Activated CD4-positive, alpha-beta T cell treated with anti-CD3 and anti-CD28 coated beads, Interleukin-2, amount 50 U/mL, for 48 hours (primary cell): Measurements from ENCODE around the gene GTF3C6.
"Not testable (repeated sequence)": the region's sequence is repeated elsewhere in the genome, so short reads cannot be mapped to it uniquely, and the experiment has no call there.

Source experiments
- DNase-seq, 2 experiments: peaks; one replicate each; pipeline ENCODE4 v3.0.0-alpha.2; 2020

Gene GTF3C6

GRCh38 chr6:110980227-110980626 lies 21.7 kb downstream of the GTF3C6 start:
- no peak for DNase-seq

GRCh38 chr6:110980648-110981047 lies 22.1 kb downstream of the GTF3C6 start:
- no peak for DNase-seq

GRCh38 chr6:110981202-110981600 lies 22.7 kb downstream of the GTF3C6 start:
- no peak for DNase-seq

GRCh38 chr6:110990840-110991576 lies 32.5 kb downstream of the GTF3C6 start:
- no peak for DNase-seq

GRCh38 chr6:110996691-110997090 lies 38.2 kb downstream of the GTF3C6 start:
- no peak for DNase-seq

GRCh38 chr6:110999634-111000270 lies 41.2 kb downstream of the GTF3C6 start:
- DNase-seq, result no peak

- no peak for DNase-seq
These were observed 43.8 kb downstream of the GTF3C6 start for GRCh38 chr6:111002350-111002749.

GRCh38 chr6:111011360-111012142 lies 53.0 kb downstream of the GTF3C6 start:
- no peak for DNase-seq

GRCh38 chr6:111012143-111012452 lies 53.6 kb downstream of the GTF3C6 start:
- DNase-seq, result no peak

GRCh38 chr6:111012520-111012919 lies 54.0 kb downstream of the GTF3C6 start:
- not testable (repeated sequence) for DNase-seq

GRCh38 chr6:111013144-111013915 lies 54.8 kb downstream of the GTF3C6 start:
- no peak for DNase-seq

GRCh38 chr6:111015389-111016124 lies 57.1 kb downstream of the GTF3C6 start:
- no peak for DNase-seq

- not testable (repeated sequence) for DNase-seq
These were observed 58.7 kb downstream of the GTF3C6 start for GRCh38 chr6:111017241-111017640.
